Left renal pelvis (tissue), 4 donors: Measurements from ENCODE around the gene EXOC6. TPM values are rescaled to one million over a fixed set of nuclear protein-coding genes. Genes with fewer than 3 reads are reported as not detected.
"Not testable (repeated sequence)": the region's sequence is repeated elsewhere in the genome, so short reads cannot be mapped to it uniquely, and the experiment has no call there.

Source experiments
- DNase-seq, 4 donors: peaks; one replicate each; pipeline ENCODE4 v3.0.0-alpha.2; 2013; ENCODE audit warnings: low read depth in 4 of 4, low spot score in 3 of 4
- polyA plus RNA-seq, 4 donors: library from polyadenylated mRNA; unstranded; fragments of 120-200 nt; gene quantifications; one replicate each; pipeline ENCODE4 v1.2.1, GENCODE V29; 2013; ENCODE audit not compliant: insufficient read length in 4 of 4

Gene EXOC6
- polyA plus RNA-seq, 4 donors, result 10.9 to 21.9 (median 17.2) TPM

GRCh38 chr10:92929896-92930295, 81.6 kb downstream of the EXOC6 start:
- DNase-seq, result no peak

DNA sequence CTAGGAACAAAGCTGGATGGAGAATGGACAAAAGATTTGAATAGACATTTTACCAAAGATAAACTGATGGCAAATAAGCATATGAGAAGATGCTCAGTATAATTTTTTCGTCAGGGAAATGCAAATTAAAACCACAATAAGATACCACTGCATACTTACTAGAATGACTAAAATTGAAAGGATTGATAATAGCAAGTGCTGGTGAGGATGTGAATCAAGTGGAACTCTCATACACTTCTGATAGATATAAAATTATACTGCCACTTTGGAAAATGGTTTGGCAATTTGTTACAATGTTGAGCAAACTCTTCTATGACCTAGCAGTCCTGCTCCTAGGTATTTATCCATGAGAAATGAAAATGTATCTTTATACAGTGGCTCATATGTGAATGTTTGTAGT, 83.3 kb downstream of the EXOC6 start:
- no peak for DNase-seq

DNA sequence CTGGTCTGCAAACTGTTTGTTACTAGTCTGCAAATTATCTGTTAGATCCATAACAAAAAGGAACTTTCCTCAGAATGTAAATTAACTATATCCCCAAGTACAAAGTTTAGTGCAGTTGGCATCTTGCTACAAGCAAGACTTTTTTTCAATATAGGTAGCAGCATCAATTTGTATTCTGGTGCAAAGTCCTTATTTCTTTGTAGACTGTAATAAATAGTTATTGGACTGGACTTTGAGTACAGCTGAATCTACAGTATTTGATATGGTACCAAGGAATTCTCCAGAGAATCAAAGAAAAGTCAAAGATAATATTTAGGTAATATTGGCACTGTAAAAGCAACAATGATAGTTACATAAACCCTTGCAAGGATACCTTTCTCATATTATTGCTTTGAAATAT, 89.6 kb downstream of the EXOC6 start:
- DNase-seq, result no peak

GRCh38 chr10:92938841-92939240, 90.5 kb downstream of the EXOC6 start:
- DNase-seq, result no peak

DNA sequence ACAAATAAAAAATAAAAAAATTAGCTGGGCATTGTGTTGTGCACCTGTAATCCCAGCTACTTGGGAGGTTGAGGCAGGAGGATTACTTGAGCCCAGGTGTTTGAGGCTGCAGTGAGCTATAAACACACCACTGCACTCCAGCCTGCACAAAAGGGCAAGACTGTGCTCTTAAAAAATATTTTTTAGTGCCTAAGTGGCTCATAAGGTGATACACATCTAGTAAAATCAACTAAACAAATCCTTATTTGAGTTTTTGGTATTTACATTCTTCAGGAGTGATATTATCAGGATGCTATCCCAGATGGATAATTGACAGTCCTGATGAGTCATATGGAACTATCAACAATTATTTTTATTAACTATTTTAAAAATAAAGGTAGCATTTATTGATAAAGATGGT, 93.9 kb downstream of the EXOC6 start:
- no peak for DNase-seq

DNA sequence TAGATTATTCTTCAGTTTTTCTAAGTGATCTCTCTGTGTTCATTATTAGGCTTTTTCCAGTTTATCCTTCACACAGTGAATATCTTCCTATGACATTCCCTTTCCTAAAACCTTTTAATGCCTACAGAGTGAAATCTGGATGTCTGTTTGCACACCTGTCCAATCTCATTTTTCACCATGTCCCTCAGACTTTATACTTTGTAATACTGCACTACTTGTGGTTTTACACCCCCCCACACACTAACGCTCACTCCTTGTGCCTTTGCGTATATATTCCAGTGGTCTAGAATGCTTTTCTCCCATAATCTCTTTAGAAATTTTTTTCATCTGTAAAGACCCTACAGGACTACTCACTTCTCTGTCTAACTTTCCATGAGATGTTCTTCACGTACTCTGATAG, 98.2 kb downstream of the EXOC6 start:
- DNase-seq, result no peak

DNA sequence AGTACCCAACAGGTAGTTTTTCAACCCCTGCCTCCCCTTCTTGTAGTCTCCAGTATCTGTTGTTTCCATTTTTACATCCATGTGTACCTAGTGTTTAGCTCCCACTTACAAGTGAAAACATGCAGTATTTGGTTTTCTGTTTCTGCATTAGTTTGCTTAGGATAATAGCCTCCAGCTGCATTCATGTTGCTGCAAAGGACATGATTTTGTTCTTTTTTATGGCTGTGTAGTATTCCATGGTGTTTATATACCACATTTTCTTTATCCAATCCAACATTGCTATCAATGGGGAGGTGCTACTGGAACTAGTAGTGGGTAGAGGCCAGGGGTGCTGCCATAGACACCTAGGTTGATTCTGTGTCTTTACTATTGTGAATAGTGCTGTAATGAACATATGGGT, 104.3 kb downstream of the EXOC6 start:
- DNase-seq, result not testable (repeated sequence)

DNA sequence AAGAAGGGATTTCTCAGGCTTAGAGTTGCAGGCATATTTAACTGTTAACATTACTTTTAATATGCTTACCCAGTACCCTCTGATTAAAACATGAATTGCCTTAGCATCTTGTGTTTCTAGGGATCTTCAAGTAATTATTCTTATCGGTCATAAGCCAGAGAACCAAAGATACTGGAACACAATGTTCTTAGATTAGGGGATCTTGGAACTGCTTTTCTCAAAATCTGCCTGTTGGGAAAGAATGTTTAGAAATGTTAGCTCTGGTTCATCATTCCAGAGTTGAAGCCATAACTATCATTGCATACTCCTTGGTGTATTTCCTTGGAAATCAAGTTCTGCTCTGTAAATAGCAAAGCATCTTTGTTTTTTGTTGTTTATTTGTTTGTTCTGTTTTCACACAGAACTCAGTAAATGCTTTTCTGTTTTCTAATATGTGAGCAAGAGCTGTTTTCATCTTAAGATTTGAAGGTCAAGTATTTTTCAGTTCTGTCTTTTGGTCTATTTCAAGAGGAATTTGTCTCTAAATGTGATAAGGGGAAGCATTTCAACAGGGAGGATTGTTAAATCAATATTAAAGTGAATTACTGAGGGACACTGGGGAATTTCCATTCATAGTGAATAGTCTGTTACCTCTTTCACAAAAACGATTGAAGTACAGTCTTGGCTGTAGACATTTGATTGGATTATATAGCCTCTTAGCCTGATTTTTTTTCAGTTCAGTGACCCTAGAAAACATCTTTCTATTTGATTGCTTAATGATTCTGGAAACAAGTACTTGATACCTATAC, 109.1 kb downstream of the EXOC6 start:
- DNase-seq, result no peak

DNA sequence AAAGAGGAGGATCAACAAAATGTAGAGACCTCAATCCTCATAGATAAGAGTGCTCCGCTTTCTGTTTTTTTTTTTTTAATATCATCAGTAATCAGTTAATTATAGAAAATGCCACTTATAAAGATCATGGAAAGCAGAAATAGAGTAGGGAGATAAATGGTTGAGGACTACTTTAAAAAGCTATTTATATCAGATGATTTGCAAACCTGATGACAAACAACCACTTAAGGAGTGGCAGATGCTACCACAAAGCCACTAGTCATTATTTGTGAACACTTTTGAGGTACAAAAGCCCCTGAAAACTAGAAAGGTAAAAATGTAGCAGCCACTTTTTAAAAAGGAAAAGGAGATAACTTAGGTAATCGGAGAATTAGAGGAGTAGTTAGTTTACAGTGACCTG, 113.3 kb downstream of the EXOC6 start:
- DNase-seq, result no peak

GRCh38 chr10:92965314-92965713, 117.0 kb downstream of the EXOC6 start:
- DNase-seq, result peak; percentile 27 to 46 (median 36)

GRCh38 chr10:92967641-92968040, 119.3 kb downstream of the EXOC6 start:
- no peak for DNase-seq

- DNase-seq, result no peak
Observed at GRCh38 chr10:92969151-92969550, 120.8 kb downstream of the EXOC6 start.

- no peak for DNase-seq
Observed at GRCh38 chr10:92970301-92971070, 122.2 kb downstream of the EXOC6 start.

GRCh38 chr10:92972066-92972870, 123.9 kb downstream of the EXOC6 start:
- no peak for DNase-seq

DNA sequence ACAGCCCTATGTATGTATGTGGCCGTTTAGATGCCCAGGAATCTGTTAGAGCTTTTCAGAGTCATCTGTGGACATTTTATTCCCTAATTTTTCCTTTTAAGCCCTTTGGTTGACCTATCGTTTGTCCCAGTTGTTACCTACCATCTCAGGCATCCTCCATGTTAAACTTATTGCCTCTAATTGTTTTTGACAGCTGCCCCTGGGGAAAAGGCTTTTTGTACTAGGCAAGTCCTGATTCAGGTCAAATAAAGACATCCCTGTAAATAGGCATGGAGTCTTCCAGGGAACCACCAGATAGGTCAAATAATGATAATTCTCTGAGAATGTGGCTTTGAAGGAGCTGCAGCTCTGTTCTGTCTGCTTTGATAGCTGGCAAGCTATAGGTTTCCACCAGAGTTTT, 124.6 kb downstream of the EXOC6 start:
- no peak for DNase-seq

GRCh38 chr10:92976278-92976677, 128.0 kb downstream of the EXOC6 start:
- not testable (repeated sequence) for DNase-seq

DNA sequence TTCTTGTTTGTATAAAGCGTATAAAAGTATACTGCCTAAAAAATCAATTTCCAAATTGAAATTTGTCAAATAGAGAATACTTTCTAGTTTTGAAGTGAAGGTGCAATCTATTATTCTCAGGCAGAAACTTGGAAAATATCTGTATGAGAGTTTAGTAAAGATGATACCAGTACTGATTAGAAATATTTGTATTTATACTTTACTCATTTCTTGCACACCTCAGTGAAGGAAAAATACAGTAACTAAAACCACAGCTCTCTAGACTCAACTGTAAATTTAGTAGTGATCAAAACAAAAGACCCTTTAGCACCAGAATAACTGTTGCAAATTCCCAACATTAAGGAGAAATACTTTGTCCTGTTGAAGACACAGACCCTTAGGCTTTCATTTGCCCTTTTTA, 140.9 kb downstream of the EXOC6 start:
- no peak for DNase-seq

- DNase-seq, result no peak
Observed at GRCh38 chr10:92990615-92991014, 142.3 kb downstream of the EXOC6 start.

GRCh38 chr10:92991513-92991912, 143.2 kb downstream of the EXOC6 start:
- no peak for DNase-seq

- no peak for DNase-seq
Observed at GRCh38 chr10:92993699-92994272, 145.5 kb downstream of the EXOC6 start.

- no peak for DNase-seq
Observed at GRCh38 chr10:92995509-92995908, 147.2 kb downstream of the EXOC6 start.
